HG03457 (cell line): ENCODE measurements around the gene FLT1.

Experiments used
- ATAC-seq: cut with Tn5 transposase; IDR thresholded peaks from one replicate; pipeline ENCODE4 v1.9.1; 2021; ENCODE audit warnings: moderate number of reproducible peaks; ENCODE audit not compliant: unreplicated experiment

Gene FLT1

DNA sequence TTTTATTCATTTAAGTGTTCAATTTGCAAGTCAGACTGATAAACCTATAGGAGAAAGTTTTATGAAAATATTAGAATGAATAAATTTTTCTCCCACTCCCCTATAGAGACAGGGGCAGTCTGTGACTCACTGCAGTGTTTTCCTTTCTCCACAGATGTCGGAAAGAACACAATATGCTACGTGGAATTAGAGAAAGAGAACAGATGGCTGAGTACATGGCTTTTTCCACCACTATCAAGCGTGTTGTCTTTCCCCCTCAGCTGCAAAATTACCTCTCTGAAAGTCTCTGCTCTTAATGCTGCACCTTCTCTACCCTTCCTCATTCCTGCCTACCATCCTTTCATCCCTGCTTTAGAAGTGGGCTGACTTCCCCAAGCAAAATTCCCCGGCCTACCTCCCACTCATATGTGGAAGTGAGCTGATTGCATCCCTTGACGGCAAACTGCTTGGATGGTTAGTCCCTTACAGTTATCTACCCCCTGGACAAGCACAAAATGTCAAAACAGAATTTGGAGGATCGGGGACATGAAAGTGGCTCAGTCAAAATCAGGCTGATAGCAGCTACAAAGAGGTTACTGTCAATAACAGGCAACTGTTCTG is 30.0 kb downstream of the FLT1 start:
- no peak for ATAC-seq

DNA sequence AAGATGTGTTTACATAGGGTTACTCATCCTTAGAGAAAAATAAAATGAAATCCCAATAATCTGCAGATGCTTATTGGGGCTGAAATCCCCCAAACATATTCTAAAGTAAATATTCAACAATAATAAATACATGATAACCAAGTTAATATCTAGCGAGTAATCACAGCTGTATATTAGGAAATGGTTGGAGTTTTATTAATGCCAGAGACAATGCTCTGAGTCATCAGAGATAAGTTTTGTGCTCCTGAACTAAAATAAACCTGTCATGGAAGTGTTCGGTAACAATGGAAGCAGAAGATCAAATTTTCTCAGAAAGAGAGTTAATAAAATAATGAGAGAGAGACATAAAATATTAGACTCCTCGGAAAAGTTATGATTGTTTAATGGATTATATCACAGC is 31.4 kb downstream of the FLT1 start:
- no peak for ATAC-seq

DNA sequence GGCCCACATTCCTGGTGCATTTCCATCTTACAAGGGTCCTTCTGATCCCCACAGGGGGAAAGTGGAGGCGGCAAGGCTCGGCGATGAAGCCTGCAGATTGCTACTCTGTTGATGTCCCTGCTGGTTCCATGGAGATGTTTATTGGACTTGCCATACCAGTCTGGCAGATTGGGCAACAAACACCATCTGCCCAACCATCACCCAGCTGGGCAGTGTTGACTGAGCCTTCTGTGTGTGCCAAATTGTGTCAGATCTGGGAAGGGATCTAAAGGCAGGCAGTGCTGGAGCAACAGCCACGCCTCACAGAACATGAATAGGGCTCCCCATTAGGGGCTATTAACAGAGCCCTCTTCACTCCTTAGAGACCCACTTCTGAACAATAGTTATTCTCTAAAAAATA is 35.0 kb downstream of the FLT1 start:
- no peak for ATAC-seq

DNA sequence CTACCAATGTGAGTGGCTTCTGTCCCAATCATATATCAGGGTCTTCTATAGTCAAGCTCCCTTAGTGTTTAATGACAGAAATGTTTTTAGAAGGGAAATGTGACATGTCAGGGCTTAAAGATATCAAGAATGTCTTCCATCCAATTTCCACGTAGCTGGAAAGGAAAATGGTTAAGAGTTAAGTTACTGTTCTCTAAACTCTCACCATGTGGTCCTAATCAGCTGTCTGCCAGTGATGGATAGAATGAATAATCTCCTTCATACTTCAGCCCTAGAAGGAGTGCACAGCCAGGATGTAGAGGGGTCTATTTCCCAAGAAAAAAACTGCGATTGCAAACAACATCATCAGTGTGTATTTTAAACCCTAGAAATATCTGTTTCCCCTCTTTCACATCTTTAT is 36.3 kb downstream of the FLT1 start:
- ATAC-seq = no peak

DNA sequence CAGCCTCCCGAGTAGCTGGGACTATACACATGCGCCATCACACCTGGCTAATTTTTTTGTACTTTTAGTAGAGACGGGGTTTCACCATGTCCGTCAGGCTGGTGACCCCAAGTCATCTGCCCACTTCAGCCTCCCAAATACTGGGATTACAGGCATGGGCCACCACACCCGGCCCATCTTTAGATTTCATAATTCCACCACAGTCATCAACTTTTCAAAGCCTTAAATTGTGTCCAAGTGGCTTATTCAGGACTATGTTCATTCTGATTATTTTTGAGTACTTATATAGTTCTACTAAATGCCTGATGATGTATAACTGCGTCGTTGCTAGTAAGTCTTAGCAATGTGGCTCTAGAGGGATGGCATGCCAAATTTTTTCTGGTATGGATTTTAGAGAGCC is 36.9 kb downstream of the FLT1 start:
- ATAC-seq = no peak

DNA sequence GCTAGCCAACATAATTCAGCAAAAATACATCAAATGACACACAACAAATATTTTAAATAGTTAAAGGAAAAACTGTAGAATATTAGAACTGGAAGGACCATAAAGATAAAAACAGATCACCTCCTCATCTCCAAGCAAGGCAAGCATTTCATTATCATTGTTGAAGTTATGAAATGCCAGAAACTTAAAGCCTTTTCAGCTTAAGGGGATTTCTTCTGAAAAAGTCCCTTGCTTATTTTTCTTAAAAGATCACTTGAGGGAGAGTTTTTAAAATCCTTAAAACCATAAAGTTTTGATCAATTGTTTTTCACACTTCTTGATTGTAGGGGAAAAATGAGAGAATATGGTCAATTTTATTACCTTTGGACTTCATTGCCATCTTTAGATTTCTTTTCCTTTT is 37.4 kb downstream of the FLT1 start:
- ATAC-seq = no peak

DNA sequence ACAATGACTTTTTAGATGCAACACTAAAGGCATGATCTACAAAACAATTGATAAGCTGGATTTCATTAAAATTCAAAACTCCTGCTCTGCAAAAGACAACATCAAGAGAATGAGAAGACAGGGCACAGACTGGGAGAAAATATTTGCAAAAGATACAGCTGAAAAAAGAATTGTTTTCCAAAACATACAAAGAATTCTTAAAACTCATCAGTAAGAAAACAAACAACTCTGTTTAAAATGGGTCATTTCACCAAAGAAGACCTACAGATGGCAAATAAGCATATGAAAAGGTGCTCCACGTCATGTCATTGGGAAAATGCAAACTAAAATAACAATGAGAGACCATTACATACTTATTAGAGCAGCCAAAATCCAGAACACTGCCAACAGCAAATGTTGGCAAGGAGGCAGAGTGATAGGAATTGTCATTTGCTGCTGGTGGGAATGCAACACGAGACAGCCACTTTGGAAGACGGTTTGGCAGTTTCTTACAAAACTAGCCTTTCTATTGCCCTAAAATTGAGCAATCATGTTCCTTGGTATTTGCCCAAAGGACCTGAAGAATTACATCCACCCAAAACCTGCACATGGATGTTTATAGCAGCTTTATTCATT is 39.2 kb downstream of the FLT1 start:
- no peak for ATAC-seq

DNA sequence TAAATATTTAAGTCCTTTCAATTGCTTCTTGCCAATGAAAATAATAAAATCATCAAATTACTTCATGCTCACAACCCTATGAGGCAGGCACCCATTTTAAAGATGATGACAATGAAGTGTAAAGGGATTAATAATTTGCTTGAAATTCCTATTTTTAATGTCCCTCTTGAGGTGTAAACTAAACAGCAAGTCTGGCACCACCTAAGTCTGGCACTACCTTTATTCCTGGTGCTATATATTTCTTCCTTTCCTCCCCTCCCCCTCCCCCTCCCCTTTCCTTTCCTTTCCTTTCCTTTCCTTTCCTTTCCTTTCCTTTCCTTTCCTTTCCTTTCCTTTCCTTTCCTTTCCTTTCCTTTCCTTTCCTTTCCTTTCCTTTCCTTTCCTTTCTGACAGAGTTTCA is 42.2 kb downstream of the FLT1 start:
- no peak for ATAC-seq

DNA sequence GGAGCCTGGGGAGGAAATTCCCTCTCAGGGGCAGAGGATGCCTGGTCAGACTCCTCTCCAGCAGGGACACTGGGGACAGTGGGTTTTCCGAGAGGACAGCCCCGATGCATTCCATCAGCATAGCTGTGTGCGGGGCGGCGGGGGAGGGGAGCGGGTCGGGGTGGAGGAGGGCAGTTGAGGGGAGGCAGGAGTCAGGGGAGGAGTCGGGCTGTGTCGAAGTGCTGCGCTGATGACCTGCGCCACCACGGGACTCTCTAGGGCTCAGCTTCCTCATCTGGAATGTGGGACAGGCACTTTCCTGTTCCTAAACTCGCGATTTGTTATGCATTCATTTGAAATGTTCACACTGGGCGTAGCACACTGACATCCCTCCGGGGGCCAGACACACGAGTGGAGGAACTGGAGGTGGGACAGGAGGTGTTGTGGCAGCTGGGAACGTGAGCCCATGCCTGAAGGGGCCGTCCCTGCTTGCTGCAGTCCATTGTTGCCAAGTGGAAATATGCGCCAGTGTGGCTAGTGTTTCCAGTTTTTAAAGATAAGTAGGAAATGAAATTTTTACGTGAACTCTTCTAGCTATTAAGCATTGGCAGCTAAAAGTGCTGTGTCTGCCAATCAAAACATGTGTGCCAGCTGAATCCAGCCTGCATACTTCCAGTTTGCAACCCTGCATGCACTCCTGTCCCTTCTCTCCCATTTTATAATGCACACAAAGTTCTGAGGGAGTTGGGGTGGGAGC is 43.3 kb downstream of the FLT1 start:
- ATAC-seq = no peak

DNA sequence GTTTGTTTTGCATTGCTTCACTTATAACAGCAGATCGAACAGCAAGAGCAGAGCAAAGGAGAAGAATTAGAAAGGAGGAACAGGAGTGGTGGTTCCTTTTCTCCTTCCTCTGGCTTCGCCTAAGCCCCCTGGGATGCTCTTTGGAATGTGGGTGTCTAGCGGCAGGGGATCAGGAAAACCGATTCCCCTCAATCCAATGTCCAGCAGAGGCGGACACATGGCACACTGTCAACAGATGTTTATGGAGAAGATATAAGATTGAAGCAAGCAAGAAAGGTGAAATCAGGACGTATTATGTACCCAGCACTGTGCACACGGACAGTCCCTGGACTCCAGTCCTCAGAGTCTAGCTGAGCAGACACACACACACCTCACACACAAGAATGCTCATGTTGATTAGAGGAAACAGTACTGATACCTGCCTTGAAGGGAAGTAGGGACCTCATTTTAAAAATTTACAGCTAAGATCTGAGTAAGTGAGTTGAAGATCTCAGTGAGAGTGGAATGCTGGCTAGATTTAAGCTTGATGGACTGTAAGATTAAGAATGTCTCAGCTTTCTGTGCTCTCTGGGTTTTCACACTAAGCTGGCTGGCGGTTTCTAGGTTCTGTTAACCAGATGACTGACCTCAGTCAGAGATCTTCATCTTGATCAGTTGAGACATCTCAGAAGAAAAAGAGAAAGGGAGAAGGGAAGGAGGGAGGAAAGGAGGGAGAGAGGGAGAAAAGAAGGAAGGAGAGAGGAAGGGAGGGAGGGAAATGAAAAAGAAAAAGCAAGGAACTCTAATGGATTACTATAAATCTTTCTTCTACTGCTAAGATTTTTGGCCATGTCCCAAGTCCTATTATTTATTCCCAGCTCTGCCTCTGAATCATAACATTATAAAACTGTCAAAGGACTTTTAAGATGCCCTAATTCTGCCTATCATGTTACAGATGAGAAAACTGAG is 44.8 kb downstream of the FLT1 start:
- no peak for ATAC-seq

DNA sequence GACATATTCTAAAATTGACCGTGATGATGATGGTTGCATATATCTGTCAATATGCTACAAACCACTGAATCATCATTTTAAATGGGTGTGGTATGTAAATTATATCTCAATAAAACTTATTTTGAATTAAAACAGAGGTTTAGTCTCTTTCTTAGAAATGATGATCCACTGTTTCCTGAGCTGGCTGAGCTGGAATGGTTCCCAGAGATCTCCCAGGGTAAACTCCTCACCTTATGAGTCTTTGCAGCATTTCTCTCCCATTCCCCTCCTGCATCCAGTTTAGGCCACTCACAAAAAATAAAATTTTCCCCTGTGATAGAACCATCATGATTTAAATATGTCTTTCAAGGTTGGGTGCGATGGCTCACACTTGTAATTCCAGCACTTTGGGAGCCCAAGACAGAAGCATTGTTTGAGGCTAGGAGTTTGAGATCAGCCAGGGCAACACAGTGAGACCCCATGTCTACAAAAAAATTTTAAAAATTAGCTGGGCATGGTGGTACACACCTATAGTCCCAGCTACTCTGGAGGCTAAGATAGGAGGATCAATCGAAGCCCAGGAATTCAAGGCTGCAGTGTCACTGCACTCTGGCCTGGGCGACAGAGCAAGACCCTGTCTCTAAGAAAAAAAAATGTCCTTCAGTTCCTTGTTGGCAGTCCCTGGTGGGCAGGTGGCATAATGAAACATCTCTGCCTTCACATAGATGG is 46.1 kb downstream of the FLT1 start:
- no peak for ATAC-seq

DNA sequence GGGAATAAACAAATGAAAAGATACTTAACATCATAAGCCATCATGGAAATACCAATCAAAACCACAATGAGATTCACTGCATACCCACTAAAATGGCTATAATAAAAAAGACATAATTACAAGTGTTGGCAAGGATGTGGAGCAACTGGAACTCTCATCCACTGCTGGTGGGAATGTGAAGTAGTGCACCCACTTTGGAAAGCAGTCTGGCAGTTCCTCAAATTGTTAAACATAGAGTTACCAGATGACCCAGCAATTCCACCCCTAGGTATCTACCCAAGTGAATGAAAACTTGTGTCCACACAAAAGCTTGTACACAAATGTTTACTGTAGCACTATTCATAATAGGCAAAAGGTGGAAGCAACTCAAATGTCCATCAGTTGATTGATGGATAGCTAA is 46.9 kb downstream of the FLT1 start:
- ATAC-seq = no peak

DNA sequence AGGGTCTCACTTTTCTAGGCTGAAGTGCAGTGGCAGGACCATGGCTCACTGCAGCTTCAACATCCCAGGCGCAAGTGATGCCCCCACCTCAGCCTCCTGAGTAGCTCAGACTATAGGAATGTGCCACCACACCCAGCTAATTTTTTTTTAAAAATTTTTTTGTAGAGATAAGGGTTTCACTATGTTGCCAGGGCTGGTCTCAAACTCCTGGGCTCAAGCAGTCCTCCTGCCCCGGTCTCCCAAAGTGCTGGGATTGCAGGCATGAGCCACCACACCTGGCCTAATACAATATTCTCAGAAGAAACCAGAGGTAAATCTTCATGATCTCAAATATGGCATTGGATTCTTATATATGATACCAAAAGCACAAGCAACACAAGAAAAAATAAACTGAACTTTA is 47.7 kb downstream of the FLT1 start:
- ATAC-seq = no peak

DNA sequence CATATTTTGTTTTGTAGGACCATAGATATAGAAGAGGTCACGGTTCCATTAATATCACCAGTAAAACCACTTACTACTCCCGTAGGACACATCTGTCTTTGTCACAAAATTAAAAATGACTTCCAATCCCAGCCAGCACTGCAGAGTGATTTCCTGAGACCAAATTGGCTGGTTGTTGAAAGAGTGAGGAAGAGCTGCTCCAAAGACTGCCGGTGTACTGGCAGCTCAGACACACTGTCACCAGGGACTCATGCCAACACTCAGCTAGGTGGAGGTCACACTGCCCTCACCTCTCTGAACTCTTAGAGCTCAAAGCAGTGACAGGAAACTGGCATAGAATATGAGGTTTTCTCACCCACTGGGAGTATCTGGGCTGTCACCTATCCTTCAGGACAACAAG is 52.1 kb downstream of the FLT1 start:
- no peak for ATAC-seq

DNA sequence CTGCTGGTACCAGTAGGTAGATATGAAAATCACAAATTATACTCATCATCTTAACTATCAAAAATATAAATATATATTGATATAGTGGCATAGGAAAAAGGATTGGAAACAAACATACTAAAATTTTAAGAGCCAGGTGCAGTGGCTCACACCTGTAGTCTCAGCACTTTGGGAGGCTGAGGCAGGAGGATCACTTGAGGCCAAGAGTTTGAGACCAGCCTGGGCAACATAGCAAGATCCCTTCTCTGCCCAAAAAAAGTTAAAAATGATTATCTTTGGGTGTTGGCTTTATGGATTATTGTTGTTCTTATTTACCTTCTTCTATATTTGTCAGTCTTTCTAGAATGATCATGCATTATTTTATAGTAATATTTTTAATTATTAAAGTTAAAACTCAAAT is 53.4 kb downstream of the FLT1 start:
- no peak for ATAC-seq

DNA sequence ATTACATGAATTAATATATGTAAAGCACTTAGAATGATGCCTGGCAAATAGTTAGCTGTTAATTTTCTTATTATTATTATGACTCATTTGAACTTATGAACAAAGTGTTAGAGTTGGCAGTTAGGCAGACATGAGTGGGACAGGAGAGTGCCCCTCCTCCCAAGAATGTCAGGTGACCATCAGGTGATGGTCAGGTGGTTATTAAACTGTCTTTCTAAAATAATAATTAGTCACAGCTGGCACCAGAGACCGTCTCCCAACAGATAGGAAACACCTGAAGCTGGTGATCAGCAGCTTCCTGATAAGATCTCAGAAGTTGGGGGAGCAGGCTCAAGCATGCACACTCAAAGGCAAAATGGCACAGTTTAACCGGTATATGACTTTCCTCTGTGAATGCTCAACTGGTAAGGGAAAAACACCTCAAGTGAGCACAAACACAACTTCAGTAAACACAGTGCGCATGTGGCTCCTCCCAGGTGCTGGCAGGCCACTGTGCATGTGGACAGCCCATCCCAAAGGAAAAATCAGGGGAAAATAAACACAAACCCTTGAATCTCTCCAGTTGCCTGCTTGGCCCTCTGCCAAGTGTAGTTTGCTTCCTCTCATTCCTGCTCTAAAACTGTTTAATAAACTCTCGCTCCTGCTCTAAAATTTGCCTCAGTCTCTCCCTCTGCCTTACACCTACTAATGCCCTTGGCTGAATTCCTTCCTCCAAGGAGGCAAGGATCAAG is 54.0 kb downstream of the FLT1 start:
- ATAC-seq = no peak

DNA sequence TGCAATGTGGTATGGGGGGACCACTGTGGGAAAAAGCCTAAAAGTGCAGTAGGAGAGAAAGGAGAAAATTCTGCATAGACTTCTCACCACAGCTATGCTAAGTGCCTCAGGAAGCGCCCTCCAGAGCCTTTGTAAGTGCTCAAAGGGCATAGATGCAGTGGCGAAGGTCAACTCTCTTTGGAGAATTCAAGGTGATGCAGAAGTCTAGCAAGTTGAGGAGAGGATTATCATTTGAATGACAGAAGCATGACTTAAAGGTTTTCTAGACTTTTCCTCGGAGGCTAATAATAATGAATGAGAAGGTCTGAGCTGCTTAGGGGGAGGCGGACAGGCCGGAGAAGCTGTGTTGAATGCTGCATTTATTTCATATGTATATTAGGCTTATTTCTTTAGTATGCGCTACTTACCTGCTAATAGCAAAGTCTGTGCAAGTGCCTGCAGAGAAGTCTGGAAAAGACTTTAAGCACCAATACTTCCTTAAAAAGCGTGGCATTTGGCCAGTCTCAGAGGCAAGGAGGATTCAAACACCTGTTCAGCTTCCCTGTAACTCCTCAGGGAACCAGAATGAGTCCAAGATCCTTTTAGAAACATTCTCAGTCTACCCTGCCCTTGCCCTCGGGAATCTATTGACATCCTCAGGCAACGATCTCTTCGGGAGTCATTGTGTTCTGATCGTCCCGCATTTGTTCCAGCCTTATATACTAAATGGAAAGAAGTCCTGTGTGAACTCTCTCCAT is 56.2 kb downstream of the FLT1 start:
- ATAC-seq = no peak

DNA sequence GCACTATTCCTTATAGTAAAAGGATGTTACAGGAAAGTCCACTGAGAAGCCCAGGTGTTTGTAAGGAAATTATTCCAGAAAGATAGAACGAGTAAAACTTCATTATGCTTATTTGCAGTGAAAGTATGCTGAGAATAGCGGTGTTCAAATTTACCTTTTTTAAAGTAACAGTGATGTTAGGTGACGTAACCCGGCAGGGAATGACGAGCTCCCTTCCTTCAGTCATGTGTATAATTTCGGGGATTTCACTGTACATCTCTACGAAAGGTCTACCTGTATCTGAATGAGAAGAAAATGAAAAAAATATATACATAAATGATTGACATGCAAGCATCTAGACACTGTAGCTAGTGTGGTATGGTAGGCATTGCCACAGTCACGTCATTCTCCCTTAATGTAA is 56.9 kb downstream of the FLT1 start:
- ATAC-seq = no peak

DNA sequence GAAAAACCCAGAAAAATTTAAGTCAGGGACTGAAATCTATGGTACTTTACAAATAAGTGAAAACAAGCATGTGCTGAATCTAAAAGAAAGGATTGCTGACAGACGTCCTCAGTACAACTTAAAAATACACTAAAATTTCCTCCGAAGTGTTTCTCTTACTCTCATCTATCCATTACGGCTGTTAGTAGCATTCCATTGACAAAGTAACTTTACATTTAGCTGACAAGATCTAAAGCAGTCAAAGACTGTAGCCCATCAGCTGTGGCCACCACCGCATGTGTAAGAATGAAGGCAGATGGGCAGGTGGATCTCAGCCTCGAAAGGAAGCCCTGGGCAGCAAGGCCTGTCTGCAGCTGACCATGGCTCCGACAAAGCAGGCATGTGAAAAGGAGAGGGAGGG is 59.0 kb downstream of the FLT1 start:
- ATAC-seq = no peak

DNA sequence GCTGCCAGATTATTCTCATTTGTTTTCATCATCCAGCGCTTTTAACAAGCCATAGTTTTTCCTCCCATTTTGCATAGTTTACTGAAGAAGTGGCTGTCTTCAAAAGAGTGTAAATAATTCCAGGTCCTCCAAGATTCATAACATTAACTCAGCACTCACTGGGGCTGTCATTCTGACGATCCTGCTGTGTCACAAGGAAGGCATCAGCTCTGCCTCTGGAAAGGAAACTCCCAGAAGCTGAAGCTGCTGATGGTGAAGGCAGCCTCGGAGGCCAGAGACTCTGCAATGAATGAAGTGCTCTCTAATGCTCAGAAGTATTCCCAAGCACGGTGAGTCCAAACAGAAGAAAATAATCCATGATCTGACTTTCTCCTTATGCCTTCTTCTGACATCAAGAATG is 60.0 kb downstream of the FLT1 start:
- no peak for ATAC-seq
